ENCODE results near the gene TFAP2A.

DNA sequence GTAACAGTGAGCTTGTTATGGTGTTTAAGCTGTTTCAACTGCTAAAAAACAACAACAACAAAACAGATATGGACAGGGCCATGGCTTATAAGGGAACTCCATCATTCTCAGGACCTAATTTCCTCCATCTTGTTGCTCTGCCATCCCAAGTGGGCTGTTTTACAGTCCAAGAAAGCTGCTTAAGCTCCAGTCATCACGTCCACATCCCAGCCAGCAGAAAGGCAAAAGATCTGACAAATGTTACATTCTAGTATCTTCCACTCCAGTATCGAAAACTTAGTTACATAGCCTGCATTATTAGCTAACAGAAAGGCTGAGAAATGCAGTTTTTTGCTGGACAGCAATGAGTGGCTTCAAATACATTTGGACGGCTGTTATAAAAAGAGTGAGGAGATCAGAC lies 23.0 kb upstream of the TFAP2A start:
- TF ChIP-seq EZH2 (IDR thresholded peaks at IDR 0.05; ENCODE audit: insufficient read depth, poor library complexity, severe bottlenecking) (no peak), EZH2phosphoT487 (IDR thresholded peaks at IDR 0.05; ENCODE audit: insufficient read depth, low read depth) (no peak)

Measured in GM23248 (cell line).